GM21786 (cell line): ENCODE measurements around the gene C12orf57.

Source experiments
- ATAC-seq: cut with Tn5 transposase; IDR thresholded peaks from one replicate; pipeline ENCODE4 v1.9.1; 2021; ENCODE audit not compliant: unreplicated experiment

C12orf57 gene

GRCh38 chr12:6917491-6918231 lies 26.2 kb upstream of the C12orf57 start:
- no peak for ATAC-seq

GRCh38 chr12:6919588-6919987 lies 24.2 kb upstream of the C12orf57 start:
- no peak for ATAC-seq

GRCh38 chr12:6921539-6921938 lies 22.3 kb upstream of the C12orf57 start:
- ATAC-seq = no peak

- no peak for ATAC-seq
Measured at GRCh38 chr12:6921996-6922946, 21.6 kb upstream of the C12orf57 start.

GRCh38 chr12:6923003-6923732 lies 20.7 kb upstream of the C12orf57 start:
- no peak for ATAC-seq

GRCh38 chr12:6923851-6924250 lies 20.0 kb upstream of the C12orf57 start:
- no peak for ATAC-seq

GRCh38 chr12:6925239-6925539 lies 18.6 kb upstream of the C12orf57 start:
- ATAC-seq = no peak

GRCh38 chr12:6925540-6926279 lies 18.1 kb upstream of the C12orf57 start:
- no peak for ATAC-seq

- ATAC-seq = no peak
Measured at GRCh38 chr12:6927379-6928021, 16.3 kb upstream of the C12orf57 start, which contains the start of gene ATN1. ATN1 (plus strand) TSS chr12:6927959; CDS start chr12:6934002, 6,043 bp downstream.

GRCh38 chr12:6928022-6928702 lies 15.7 kb upstream of the C12orf57 start:
- no peak for ATAC-seq

GRCh38 chr12:6928703-6929407 lies 15.0 kb upstream of the C12orf57 start:
- no peak for ATAC-seq

GRCh38 chr12:6929466-6930452 lies 14.1 kb upstream of the C12orf57 start:
- no peak for ATAC-seq

- ATAC-seq = no peak
Measured at GRCh38 chr12:6932766-6933165, 11.1 kb upstream of the C12orf57 start.

- ATAC-seq = no peak
Measured at GRCh38 chr12:6934110-6934509, 9.7 kb upstream of the C12orf57 start.

GRCh38 chr12:6935371-6936193 lies 8.2 kb upstream of the C12orf57 start:
- no peak for ATAC-seq

- no peak for ATAC-seq
Measured at GRCh38 chr12:6936194-6936635, 7.6 kb upstream of the C12orf57 start.
